Neural crest cell (in vitro differentiated cells): ENCODE measurements around the gene SYPL2. TPM values are rescaled to one million over a fixed set of nuclear protein-coding genes. Genes with fewer than 3 reads are reported as not detected.

Source experiments
- DNase-seq: peaks from one replicate; pipeline ENCODE4 v3.0.0; 2021; ENCODE audit warnings: low read depth, mixed read lengths, low spot score
- H3K27ac Mint-ChIP-seq: one replicate; pipeline ENCODE4 v1.8.0; 2021; ENCODE audit warnings: mild to moderate bottlenecking, mixed read lengths; ENCODE audit not compliant: unreplicated experiment
- H3K27me3 Mint-ChIP-seq: 2 replicates; pipeline ENCODE4 v1.8.0; 2021; ENCODE audit warnings: low read depth, mild to moderate bottlenecking, mixed read lengths
- H3K36me3 Mint-ChIP-seq: 2 replicates; pipeline ENCODE4 v1.8.0; 2021; ENCODE audit warnings: low read depth, mild to moderate bottlenecking, mixed read lengths
- H3K4me1 Mint-ChIP-seq: 2 replicates; pipeline ENCODE4 v1.8.0; 2021; ENCODE audit warnings: mixed read lengths
- H3K4me3 Mint-ChIP-seq: one replicate; pipeline ENCODE4 v1.8.0; 2021; ENCODE audit warnings: mild to moderate bottlenecking, mixed read lengths
- H3K9me3 Mint-ChIP-seq: 2 replicates; pipeline ENCODE4 v1.8.0; 2021; ENCODE audit warnings: mixed read lengths
- total RNA-seq: library from RNA; stranded (reverse); gene quantifications from 2 replicates; pipeline ENCODE4 v1.2.1, GENCODE V29; 2021
- TF ChIP-seq, protein P1 (sequence below): fragments of 200-600 bp; sonication (generic); conservative IDR thresholded peaks from 2 replicates; pipeline ENCODE4 v1.5.0; 2021; ENCODE audit warnings: antibody characterized with exemption, mild to moderate bottlenecking

SYPL2 gene
- total RNA-seq, 1 donor from 2014 or later, result 0.47 TPM

DNA sequence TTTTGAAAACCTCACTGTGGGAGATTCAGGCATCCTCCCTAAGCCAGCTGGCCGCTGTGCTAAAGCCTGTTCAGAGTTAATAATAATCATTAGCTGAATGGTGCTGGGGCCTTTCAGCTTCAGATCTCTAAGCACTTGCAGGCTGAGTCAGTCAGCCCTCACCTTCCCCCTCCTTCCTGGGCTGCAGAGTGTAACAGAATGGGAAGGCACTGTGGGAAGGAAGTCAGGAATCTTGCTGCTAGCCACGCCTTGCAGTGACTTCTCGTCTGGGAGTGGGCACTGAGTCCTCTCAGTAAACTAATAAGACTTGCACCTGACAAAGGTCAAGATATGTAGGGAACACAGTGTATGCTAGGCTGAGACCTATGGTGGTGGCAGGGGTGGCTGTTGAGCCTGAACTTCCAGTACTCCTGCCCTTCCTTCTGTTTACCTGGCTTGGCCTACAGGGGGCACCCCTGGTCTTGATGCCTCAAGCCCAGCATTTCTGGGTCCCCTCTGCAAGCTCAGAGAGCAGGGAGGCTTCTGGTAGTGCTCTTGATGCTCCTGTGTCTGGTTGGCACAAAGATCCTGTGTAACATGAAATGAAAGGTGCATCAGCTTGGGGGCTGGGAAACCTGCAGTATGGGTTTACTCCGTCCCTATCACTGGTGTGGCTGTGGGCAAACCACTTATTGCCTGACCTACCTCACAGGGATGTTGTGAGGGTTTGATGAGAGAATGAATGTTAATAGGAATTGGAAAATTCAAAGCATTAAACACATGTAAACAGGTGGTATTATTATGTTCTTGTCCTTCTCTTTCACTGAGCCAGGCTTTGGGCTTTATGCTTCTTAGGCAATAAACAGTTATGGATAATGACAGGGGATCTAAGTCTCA lies 33.6 kb downstream of the SYPL2 start:
- H3K27me3 Mint-ChIP-seq, result no peaks in the 10 kb centered on the region
- no peaks in the 10 kb centered on the region for H3K9me3 Mint-ChIP-seq
- no peak overlapping the region for H3K27ac Mint-ChIP-seq
- TF ChIP-seq, protein P1, sequence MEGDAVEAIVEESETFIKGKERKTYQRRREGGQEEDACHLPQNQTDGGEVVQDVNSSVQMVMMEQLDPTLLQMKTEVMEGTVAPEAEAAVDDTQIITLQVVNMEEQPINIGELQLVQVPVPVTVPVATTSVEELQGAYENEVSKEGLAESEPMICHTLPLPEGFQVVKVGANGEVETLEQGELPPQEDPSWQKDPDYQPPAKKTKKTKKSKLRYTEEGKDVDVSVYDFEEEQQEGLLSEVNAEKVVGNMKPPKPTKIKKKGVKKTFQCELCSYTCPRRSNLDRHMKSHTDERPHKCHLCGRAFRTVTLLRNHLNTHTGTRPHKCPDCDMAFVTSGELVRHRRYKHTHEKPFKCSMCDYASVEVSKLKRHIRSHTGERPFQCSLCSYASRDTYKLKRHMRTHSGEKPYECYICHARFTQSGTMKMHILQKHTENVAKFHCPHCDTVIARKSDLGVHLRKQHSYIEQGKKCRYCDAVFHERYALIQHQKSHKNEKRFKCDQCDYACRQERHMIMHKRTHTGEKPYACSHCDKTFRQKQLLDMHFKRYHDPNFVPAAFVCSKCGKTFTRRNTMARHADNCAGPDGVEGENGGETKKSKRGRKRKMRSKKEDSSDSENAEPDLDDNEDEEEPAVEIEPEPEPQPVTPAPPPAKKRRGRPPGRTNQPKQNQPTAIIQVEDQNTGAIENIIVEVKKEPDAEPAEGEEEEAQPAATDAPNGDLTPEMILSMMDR, result peak; percentile 57
- H3K36me3 Mint-ChIP-seq, result peaks cover 3% of the 10 kb centered on the region
- no peak for DNase-seq
- H3K4me3 Mint-ChIP-seq, result peak overlapping the region; percentile 51
- H3K4me1 Mint-ChIP-seq, result peaks cover 20% of the 10 kb centered on the region

GRCh38 chr1:109500941-109501381 lies 34.6 kb downstream of the SYPL2 start:
- no peaks in the 10 kb centered on the region for H3K9me3 Mint-ChIP-seq
- DNase-seq, result no peak
- H3K27ac Mint-ChIP-seq, result no peak overlapping the region
- H3K36me3 Mint-ChIP-seq, result peaks cover 3% of the 10 kb centered on the region
- peaks cover 20% of the 10 kb centered on the region for H3K4me1 Mint-ChIP-seq
- H3K27me3 Mint-ChIP-seq, result no peaks in the 10 kb centered on the region
- no peak overlapping the region for H3K4me3 Mint-ChIP-seq
- TF ChIP-seq, protein P1, result no peak

- Mint-ChIP-seq H3K27ac (peak overlapping the region; percentile 44), H3K4me3 (no peak overlapping the region), H3K9me3 (no peaks in the 10 kb centered on the region), H3K27me3 (no peaks in the 10 kb centered on the region), H3K36me3 (no peaks in the 10 kb centered on the region), H3K4me1 (peaks cover 20% of the 10 kb centered on the region)
- TF ChIP-seq, protein P1, result no peak
- no peak for DNase-seq
Measured at GRCh38 chr1:109501644-109502363, 35.5 kb downstream of the SYPL2 start.

GRCh38 chr1:109502364-109502851 lies 36.1 kb downstream of the SYPL2 start:
- Mint-ChIP-seq H3K36me3 (no peaks in the 10 kb centered on the region), H3K27me3 (no peaks in the 10 kb centered on the region), H3K27ac (no peak overlapping the region), H3K4me1 (peaks cover 20% of the 10 kb centered on the region), H3K9me3 (no peaks in the 10 kb centered on the region), H3K4me3 (no peak overlapping the region)
- TF ChIP-seq, protein P1, result no peak
- DNase-seq, result no peak

GRCh38 chr1:109503935-109504334 lies 37.6 kb downstream of the SYPL2 start:
- Mint-ChIP-seq H3K9me3 (no peaks in the 10 kb centered on the region), H3K4me1 (peaks cover 16% of the 10 kb centered on the region), H3K4me3 (no peak overlapping the region), H3K27ac (no peak overlapping the region), H3K36me3 (no peaks in the 10 kb centered on the region), H3K27me3 (peaks cover 1% of the 10 kb centered on the region)
- TF ChIP-seq, protein P1, result no peak
- DNase-seq, result no peak
